HEK293T (cell line): Measurements from ENCODE around the gene GUCD1.

ENCODE experiments used
- CTCF ChIA-PET: fragments of 350-600 bp; formaldehyde crosslinking; extraction: SDS; loops from one replicate; lab custom pipeline; 2021; ENCODE audit warnings: antibody characterized with exemption, inconsistent platforms; lab: Yijun Ruan, JAX
- POLR2A ChIA-PET: fragments of 350-600 bp; formaldehyde crosslinking; extraction: SDS; loops from one replicate; lab custom pipeline; 2020; ENCODE audit warnings: antibody characterized with exemption, inconsistent platforms; lab: Yijun Ruan, JAX
- DNase-seq: peaks from one replicate; pipeline ENCODE4 v3.0.0; 2012; ENCODE audit warnings: mixed read lengths; ENCODE audit errors: extremely low spot score
- ARNT ChIP-seq: fragments of 450-650 bp; IDR thresholded peaks from 2 replicates; pipeline ENCODE4 v1.6.1; 2017; ENCODE audit warnings: mild to moderate bottlenecking
- BHLHE40 ChIP-seq: fragments of 450-650 bp; IDR thresholded peaks from 2 replicates; pipeline ENCODE4 v1.6.1; 2016; ENCODE audit warnings: mild to moderate bottlenecking, moderate library complexity, borderline replicate concordance
- CTBP1 ChIP-seq: fragments of 450-650 bp; IDR thresholded peaks from 2 replicates; pipeline ENCODE4 v1.6.1; 2016; ENCODE audit warnings: borderline replicate concordance
- ELF4 ChIP-seq: fragments of 450-650 bp; IDR thresholded peaks from 2 replicates; pipeline ENCODE4 v1.6.1; 2017; ENCODE audit warnings: antibody characterized with exemption
- FOXA1 ChIP-seq: fragments of 450-650 bp; IDR thresholded peaks from 2 replicates; pipeline ENCODE4 v1.6.1; 2016; ENCODE audit warnings: mild to moderate bottlenecking
- FOXK2 ChIP-seq: fragments of 450-650 bp; IDR thresholded peaks from 2 replicates; pipeline ENCODE4 v1.6.1; 2016; ENCODE audit warnings: mild to moderate bottlenecking
- FOXM1 ChIP-seq: fragments of 450-650 bp; IDR thresholded peaks from 2 replicates; pipeline ENCODE4 v1.6.1; 2017; ENCODE audit warnings: mild to moderate bottlenecking, borderline replicate concordance
- HDGF ChIP-seq: fragments of 450-650 bp; IDR thresholded peaks from 2 replicates; pipeline ENCODE4 v1.6.1; 2017; ENCODE audit warnings: antibody characterized with exemption, borderline replicate concordance
- L3MBTL2 ChIP-seq: fragments of 450-650 bp; conservative IDR thresholded peaks from 2 replicates; pipeline ENCODE4 v1.6.1; 2016; ENCODE audit warnings: mild to moderate bottlenecking
- LEF1 ChIP-seq: fragments of 450-650 bp; IDR thresholded peaks from 2 replicates; pipeline ENCODE4 v1.6.1; 2017; ENCODE audit warnings: mild to moderate bottlenecking, borderline replicate concordance
- NFRKB ChIP-seq: fragments of 450-650 bp; IDR thresholded peaks from 2 replicates; pipeline ENCODE4 v1.6.1; 2016; ENCODE audit warnings: mild to moderate bottlenecking, moderate library complexity
- SP1 ChIP-seq: fragments of 450-650 bp; IDR thresholded peaks from 2 replicates; pipeline ENCODE4 v1.6.1; 2017
- SUZ12 ChIP-seq: fragments of 450-650 bp; IDR thresholded peaks from 2 replicates; pipeline ENCODE4 v1.6.1; 2016; ENCODE audit warnings: mild to moderate bottlenecking
- TARDBP ChIP-seq: fragments of 450-650 bp; IDR thresholded peaks from 2 replicates; pipeline ENCODE4 v1.6.1; 2016
- ZNF384 ChIP-seq: fragments of 450-650 bp; IDR thresholded peaks from 2 replicates; pipeline ENCODE4 v1.6.1; 2016
- TF ChIP-seq, protein P1 (sequence below): fragments of 450-650 bp; IDR thresholded peaks from 2 replicates; pipeline ENCODE4 v1.6.1; 2016

Gene GUCD1

DNA sequence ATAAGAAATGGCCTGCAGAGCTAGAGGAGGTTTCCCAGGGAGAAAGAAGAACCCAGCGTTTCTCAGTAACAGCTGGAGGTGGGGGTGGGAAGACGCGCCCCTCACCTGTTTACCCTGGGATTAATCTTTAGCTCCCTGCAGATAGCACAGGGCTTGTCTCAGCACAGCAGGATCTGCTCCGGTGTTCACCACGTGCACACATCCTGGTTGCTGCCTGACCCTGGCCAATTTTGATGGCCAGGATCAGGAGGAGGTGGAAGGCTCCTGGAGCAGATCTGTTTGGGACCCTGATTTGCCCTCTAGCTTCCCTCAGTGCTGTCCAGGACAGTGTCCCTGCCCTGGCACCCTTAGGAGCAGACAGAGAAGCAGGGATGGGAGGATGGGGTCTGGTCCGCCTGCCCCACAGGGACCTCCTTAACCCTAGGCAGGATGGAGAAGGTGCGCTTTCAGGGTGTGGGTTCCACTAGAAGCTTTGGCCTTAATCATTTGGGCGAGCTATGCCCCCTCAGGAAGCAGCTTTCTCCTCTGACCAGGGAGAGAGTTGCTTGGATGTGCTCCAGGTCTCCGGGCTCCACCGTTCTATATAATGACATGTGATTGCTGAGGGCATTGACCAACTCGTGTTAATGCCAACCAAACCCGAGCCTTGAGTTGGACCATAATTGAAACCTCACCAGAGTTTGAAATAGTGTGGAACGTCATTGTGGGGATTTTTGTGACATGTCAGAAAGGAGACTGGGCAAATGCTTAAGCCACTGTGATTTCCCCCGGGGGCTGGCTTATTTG, 40.5 kb downstream of the GUCD1 start:
- POLR2A ChIA-PET, result no interaction called here

DNA sequence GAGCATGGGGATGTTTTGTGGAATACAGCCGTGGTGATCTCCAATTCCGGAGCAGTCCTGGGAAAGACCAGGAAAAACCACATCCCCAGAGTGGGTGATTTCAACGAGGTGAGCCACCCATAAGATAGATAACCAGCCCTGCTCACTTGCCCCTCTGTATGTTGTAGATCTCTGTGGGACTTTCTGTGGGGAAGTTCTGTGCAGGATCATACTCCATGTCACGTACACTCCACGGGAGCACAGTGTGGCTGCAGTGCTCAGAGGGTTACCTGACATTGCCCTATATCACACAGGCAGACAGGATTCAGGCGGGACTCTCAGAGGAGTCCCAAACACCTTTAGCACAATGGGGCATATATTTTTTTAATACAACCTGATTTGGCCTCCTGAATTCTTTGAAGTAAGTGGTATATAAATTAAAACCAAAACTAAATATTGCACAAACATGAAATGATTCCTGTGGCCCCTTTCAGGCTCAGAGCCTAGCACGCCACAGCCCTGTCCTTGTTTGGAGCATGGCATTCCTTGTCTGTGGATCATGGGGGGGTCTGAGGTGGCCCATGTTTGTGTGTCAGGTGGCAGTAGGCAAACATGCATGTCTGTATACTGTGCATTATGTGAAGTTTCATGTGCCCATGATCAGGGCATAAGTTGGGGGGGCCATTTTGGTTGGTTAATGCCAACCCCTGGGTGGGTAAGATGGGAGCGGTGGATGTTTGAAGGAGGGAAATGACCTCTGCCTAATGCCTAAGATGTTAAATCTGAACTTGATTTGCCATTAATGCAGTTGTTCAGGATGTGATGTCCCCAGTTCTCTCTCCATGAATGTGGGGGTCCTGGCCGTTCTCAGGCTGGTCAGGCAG, 41.3 kb downstream of the GUCD1 start:
- ChIA-PET CTCF (interaction anchor here (1.0 kb wide), 1 partner anchor 11 kb away, joined by 3 read pairs; no protein-coding TSS in a partner anchor), POLR2A (no interaction called here)
- DNase-seq, result no peak
- TF ChIP-seq SUZ12, result no peak
- no peak for TF ChIP-seq CTBP1
- no peak for TF ChIP-seq ELF4
- TF ChIP-seq FOXM1, result no peak
- no peak for TF ChIP-seq BHLHE40
- TF ChIP-seq, protein P1, sequence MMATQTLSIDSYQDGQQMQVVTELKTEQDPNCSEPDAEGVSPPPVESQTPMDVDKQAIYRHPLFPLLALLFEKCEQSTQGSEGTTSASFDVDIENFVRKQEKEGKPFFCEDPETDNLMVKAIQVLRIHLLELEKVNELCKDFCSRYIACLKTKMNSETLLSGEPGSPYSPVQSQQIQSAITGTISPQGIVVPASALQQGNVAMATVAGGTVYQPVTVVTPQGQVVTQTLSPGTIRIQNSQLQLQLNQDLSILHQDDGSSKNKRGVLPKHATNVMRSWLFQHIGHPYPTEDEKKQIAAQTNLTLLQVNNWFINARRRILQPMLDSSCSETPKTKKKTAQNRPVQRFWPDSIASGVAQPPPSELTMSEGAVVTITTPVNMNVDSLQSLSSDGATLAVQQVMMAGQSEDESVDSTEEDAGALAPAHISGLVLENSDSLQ, result no peak
- no peak for TF ChIP-seq ZNF384
- no peak for TF ChIP-seq HDGF

More for the DNA sequence above, 40.5 kb downstream of the GUCD1 start:
- CTCF ChIA-PET, result no interaction called here
- TF ChIP-seq FOXA1 (no peak), LEF1 (no peak), ZNF384 (no peak), ELF4 (no peak), ARNT (no peak), FOXK2 (no peak), L3MBTL2 (no peak), SP1 (no peak), TARDBP (no peak), FOXM1 (no peak), SUZ12 (no peak), HDGF (no peak), NFRKB (no peak), BHLHE40 (no peak), CTBP1 (no peak)
- TF ChIP-seq, protein P1, result no peak
- DNase-seq, result no peak

DNA sequence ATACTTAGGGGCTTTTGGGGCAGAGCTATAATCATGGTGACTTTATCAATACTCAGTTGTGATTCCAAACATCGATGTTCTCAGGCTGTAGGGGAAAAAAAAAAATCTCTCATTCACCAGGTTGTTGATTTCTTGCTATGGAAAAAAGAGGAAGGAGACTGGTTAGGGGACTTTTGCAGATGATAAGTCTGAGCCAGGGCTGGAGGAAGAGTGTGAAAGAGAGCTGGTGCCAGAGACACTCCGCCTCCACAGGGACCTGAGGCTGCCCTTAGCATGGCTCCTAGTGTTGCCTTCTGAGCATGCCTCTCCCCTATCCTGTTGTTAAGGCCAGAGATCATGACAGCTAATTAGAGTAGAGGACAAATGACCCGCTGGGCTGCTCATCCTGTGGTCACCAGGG, 42.9 kb downstream of the GUCD1 start:
- POLR2A ChIA-PET, result no interaction called here
- DNase-seq, result no peak

DNA sequence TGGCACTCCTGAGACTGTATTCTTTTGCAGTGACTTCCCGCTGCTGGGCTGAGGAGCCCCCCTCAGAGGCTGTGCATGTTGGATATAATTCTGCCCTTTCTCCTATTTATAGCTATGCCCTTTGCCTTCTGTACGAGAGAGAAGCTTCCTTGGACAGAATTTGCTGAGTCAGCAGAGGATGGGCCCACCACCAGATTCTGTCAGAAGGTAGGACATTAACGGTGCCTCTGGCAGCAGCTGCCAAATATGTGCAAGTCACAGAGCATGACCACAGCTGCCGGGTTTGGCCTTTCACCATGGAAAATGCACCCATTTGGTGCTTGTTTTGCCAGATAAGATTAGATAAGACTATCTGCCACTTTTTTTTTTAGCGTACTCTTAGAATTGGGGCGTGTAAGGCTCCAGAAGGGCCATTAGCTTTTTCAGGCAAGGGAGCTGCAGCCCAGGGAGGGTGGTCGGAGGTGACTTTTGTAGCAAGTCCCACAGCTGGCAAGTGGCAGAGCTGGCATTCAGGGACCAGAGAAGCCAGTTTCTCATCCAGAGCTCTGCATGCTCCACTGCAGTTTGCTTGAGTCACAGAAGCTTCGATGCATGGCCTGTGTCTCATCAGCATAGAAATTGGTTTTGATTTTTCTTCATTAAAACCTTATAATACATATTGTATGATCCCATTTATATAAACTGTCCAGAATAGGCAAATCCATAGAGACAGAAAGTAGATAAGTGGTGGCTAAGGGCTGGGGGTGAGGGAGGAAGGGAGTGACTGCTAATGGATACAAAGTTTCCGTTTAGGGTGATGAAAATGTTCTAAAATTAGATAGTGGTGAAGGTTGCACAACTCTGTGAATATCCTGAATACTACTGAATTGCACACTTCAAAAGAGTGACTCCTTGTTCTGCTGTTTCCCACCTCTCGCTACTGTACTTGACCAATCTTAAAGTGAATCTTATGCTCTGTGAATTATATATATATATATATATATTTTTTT, 44.0 kb downstream of the GUCD1 start:
- POLR2A ChIA-PET, result no interaction called here
- TF ChIP-seq ELF4, result no peak
- TF ChIP-seq SP1, result no peak
- no peak for TF ChIP-seq LEF1
- TF ChIP-seq HDGF, result no peak
- TF ChIP-seq FOXA1, result no peak
- TF ChIP-seq CTBP1, result no peak
- CTCF ChIA-PET, result no interaction called here
- DNase-seq, result no peak

More for the DNA sequence above, 42.9 kb downstream of the GUCD1 start:
- TF ChIP-seq ZNF384 (no peak), ELF4 (no peak), FOXM1 (no peak), BHLHE40 (no peak), SP1 (no peak), ARNT (no peak), HDGF (no peak), LEF1 (no peak), TARDBP (no peak), L3MBTL2 (no peak), SUZ12 (no peak), NFRKB (no peak), FOXA1 (no peak), CTBP1 (no peak), FOXK2 (no peak)
- TF ChIP-seq, protein P1, result no peak
- CTCF ChIA-PET, result no interaction called here

DNA sequence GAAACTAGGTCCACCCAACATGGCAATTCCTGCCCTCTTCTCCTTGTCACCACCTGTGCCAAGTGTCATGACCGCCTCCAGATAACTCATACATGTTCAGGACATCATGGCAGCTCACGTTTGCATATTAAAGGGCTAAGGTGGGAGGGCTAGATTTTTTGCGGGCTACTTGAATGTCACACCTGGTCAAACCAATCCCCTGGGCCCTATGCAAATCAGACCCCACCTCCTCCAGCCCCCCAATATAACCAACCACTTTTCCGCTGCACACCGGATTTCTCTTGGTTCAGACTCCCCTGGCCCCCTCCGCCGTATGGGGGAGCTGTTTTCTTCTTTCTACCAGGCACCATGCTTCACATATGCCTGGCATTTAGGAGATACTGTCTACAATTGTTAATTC, 47.2 kb downstream of the GUCD1 start:
- TF ChIP-seq SP1 (no peak), CTBP1 (no peak), ARNT (no peak), FOXM1 (no peak), FOXK2 (no peak), TARDBP (no peak), ELF4 (no peak), BHLHE40 (no peak)
- DNase-seq, result no peak
- CTCF ChIA-PET, result interaction anchor here (1.2 kb wide), 1 partner anchor 84 kb away, joined by 4 read pairs; no protein-coding TSS in a partner anchor
- POLR2A ChIA-PET, result no interaction called here
